ENCODE measurements around the gene CCDC34. TPM values are rescaled to one million over a fixed set of nuclear protein-coding genes. Genes with fewer than 3 reads are reported as not detected.
"Not testable (repeated sequence)": the region's sequence is repeated elsewhere in the genome, so short reads cannot be mapped to it uniquely, and the experiment has no call there.

The CCDC34 gene
- total RNA-seq, 4 donors from 2014 or later: 3.2 to 8.0 (median 4.0) TPM

DNA sequence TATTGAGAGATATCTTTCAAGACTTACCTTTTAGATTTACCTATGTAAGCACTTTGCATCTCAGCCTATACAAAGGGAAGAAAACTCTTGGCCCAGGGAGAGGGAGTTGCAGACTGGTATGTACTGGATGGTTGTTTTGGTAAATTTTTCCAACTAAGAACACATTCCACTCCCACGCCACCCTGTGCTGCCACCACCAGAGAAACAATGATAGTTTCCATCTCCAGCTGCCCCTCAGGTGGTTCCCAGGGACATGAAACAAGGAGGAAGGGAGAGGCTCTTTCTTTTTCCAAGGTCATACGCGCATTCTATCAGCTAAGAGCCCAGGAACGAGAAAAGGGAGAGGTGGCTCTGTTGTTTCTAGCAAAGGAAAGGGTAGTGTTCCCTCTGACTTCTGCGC is 34.4 kb downstream of the CCDC34 start:
- DNase-seq (ENCODE audit: low spot score in 2 of 2): no peak
- H3K4me3 ChIP-seq: no peak overlapping the region
- peak overlapping the region; percentile 42 for H3K27ac ChIP-seq
- H3K27me3 ChIP-seq: no peaks in the 10 kb centered on the region
- WGBS: 73% methylated on average over 5 of the region's 5 CpGs
- no peaks in the 10 kb centered on the region for H3K9me3 ChIP-seq
- H3K36me3 ChIP-seq: no peaks in the 10 kb centered on the region
- no peak for TF ChIP-seq POLR2AphosphoS5 (IDR thresholded peaks at IDR 0.05)
- TF ChIP-seq POLR2A (IDR thresholded peaks at IDR 0.05): no peak
- no peak for TF ChIP-seq EP300 (IDR thresholded peaks at IDR 0.05)
- TF ChIP-seq, protein P1, sequence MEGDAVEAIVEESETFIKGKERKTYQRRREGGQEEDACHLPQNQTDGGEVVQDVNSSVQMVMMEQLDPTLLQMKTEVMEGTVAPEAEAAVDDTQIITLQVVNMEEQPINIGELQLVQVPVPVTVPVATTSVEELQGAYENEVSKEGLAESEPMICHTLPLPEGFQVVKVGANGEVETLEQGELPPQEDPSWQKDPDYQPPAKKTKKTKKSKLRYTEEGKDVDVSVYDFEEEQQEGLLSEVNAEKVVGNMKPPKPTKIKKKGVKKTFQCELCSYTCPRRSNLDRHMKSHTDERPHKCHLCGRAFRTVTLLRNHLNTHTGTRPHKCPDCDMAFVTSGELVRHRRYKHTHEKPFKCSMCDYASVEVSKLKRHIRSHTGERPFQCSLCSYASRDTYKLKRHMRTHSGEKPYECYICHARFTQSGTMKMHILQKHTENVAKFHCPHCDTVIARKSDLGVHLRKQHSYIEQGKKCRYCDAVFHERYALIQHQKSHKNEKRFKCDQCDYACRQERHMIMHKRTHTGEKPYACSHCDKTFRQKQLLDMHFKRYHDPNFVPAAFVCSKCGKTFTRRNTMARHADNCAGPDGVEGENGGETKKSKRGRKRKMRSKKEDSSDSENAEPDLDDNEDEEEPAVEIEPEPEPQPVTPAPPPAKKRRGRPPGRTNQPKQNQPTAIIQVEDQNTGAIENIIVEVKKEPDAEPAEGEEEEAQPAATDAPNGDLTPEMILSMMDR (IDR thresholded peaks at IDR 0.05): no peak
- H3K4me1 ChIP-seq: no peaks in the 10 kb centered on the region

DNA sequence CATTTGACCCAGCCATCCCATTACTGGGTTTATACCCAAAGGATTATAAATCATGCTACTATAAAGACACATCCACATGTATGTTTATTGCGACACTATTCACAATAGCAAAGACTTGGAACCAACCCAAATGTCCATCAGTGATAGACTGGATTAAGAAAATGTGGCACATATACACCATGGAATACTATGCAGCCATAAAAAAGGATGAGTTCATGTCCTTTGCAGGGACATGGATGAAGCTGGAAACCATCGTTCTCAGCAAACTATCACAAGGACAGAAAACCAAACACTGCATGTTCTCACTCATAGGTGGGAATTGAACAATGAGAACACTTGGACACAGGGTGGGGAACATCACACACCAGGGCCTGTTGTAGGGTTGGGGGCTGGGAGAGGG is 36.0 kb downstream of the CCDC34 start:
- not testable (repeated sequence) for H3K27me3 ChIP-seq; H3K36me3 ChIP-seq; H3K9me3 ChIP-seq; DNase-seq (ENCODE audit: low spot score in 2 of 2); H3K4me3 ChIP-seq; H3K4me1 ChIP-seq; H3K27ac ChIP-seq
- 98% methylated on average over 2 of the region's 2 CpGs for WGBS

DNA sequence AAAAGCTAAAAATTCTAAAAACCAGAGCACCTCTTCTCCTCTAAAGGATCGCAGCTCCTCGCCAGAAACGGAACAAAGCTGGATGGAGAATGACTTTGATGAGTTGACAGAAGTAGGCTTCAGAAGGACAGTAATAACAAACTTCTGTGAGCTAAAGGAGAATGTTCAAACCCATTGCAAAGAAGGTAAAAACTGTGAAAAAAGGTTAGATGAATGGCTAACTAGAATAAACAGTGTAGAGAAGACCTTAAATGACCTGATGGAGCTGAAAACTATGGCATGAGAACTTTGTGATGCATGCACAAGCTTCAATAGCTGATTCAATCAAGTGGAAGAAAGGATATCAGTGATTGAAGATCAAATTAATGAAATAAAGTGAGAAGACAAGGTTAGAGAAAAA is 40.8 kb downstream of the CCDC34 start:
- 95% methylated on average over 3 of the region's 3 CpGs for WGBS
- H3K4me1 ChIP-seq; H3K27me3 ChIP-seq; H3K4me3 ChIP-seq; H3K36me3 ChIP-seq; DNase-seq (ENCODE audit: low spot score in 2 of 2); H3K27ac ChIP-seq; H3K9me3 ChIP-seq: not testable (repeated sequence)

DNA sequence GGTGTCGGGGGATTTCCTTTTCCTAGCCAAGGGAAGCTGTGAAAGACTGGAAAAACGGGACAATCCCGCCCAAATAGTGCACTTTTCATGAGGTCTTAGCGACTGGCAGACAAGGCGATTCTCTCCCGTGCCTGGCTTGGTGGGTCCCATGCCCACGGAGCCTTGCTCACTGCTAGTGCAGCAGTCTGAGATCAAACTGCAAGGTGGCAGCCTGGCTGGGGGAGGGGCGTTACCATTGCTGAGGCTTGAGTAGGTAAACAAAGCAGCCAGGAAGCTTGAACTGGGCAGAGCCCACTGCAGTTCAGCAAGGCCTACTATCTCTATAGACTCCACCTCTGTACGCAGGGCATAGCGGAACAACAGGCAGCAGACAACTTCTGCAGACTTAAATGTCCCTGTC is 41.7 kb downstream of the CCDC34 start:
- not testable (repeated sequence) for H3K27ac ChIP-seq; H3K4me3 ChIP-seq; H3K9me3 ChIP-seq; H3K4me1 ChIP-seq; DNase-seq (ENCODE audit: low spot score in 2 of 2); H3K27me3 ChIP-seq; H3K36me3 ChIP-seq
- WGBS: 87% methylated on average over 10 of the region's 10 CpGs

DNA sequence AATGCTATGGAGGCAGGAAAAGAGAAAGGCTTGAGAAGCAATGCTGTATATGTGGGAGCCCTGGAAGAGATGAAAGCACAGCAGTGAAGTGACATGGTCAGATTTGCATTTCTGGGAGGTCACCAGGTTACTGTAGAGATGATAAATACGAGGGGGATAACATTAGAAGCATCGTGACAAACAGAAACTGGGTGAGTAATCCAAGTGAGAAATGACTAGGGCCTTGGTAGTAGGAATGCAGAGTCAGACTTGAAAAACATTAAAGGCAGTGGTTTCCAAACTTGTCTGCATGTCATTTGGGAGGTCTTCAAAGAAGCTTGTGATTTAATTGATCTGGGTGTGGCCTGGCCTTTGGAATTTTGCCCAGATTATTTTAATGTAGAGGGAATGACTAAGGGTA is 43.9 kb downstream of the CCDC34 start:
- 24% methylated on average over 2 of the region's 2 CpGs for WGBS

DNA sequence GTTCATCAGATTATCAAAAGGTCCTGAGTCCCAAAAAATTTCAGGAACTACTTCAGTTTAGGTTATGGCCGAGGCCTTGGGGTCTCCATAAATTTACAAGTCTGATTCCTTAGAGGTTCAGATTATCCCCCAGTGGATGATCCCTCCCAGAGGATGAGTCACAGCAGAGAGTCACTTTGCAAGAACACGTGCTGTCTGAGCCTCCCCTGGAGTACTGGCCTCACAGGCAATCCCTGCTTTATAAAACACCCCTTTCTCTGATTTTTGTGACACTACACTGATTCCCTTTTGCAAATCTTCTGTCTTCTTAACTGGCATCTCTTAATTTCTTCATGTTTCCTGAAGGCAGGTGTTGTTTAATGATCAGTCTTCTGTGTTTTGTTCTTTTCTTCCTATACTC is 45.3 kb downstream of the CCDC34 start:
- Histone ChIP-seq H3K27me3 (no peaks in the 10 kb centered on the region), H3K36me3 (no peaks in the 10 kb centered on the region), H3K27ac (no peak overlapping the region), H3K4me1 (no peaks in the 10 kb centered on the region), H3K4me3 (no peak overlapping the region), H3K9me3 (no peaks in the 10 kb centered on the region)
- 82% methylated on average over 2 of the region's 2 CpGs for WGBS
- no peak for DNase-seq (ENCODE audit: low spot score in 2 of 2)
- TF ChIP-seq, protein P1 (IDR thresholded peaks at IDR 0.05): no peak
- TF ChIP-seq EP300 (IDR thresholded peaks at IDR 0.05) (no peak), POLR2AphosphoS5 (IDR thresholded peaks at IDR 0.05) (no peak), POLR2A (IDR thresholded peaks at IDR 0.05) (no peak)

More for the DNA sequence above, 43.9 kb downstream of the CCDC34 start:
- H3K27ac ChIP-seq: no peak overlapping the region
- no peaks in the 10 kb centered on the region for H3K9me3 ChIP-seq
- H3K4me3 ChIP-seq: no peak overlapping the region
- H3K27me3 ChIP-seq: no peaks in the 10 kb centered on the region
- DNase-seq (ENCODE audit: low spot score in 2 of 2): no peak
- H3K4me1 ChIP-seq: no peaks in the 10 kb centered on the region
- TF ChIP-seq, protein P1 (IDR thresholded peaks at IDR 0.05): no peak
- no peak for TF ChIP-seq EP300 (IDR thresholded peaks at IDR 0.05)
- no peak for TF ChIP-seq POLR2A (IDR thresholded peaks at IDR 0.05)
- TF ChIP-seq POLR2AphosphoS5 (IDR thresholded peaks at IDR 0.05): no peak
- no peaks in the 10 kb centered on the region for H3K36me3 ChIP-seq

DNA sequence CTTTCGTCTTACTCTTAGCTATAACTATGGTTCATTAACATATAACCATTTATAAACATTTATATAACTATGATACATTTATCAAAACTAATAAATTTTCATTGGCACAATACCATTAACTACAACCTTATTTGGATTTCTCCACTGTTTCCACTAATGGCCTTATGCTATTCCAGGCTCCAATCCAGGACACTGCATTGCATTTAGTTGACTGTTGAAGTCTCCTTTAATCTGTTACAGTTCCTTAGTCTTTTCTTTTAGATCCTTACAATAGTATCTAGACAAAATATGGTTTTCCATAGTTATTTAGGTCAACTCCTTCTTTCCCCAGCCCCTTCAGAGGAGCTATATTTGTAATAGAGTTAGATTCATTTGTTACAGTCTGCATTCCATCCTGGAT is 47.2 kb downstream of the CCDC34 start:
- no peak overlapping the region for H3K27ac ChIP-seq
- H3K4me3 ChIP-seq: no peak overlapping the region
- no peaks in the 10 kb centered on the region for H3K36me3 ChIP-seq
- H3K4me1 ChIP-seq: no peaks in the 10 kb centered on the region
- WGBS: 93% methylated on average over 1 of the region's 1 CpG
- no peaks in the 10 kb centered on the region for H3K27me3 ChIP-seq
- H3K9me3 ChIP-seq: no peaks in the 10 kb centered on the region
- no peak for DNase-seq (ENCODE audit: low spot score in 2 of 2)
- TF ChIP-seq POLR2AphosphoS5 (IDR thresholded peaks at IDR 0.05) (no peak), POLR2A (IDR thresholded peaks at IDR 0.05) (no peak), EP300 (IDR thresholded peaks at IDR 0.05) (no peak)
- TF ChIP-seq, protein P1 (IDR thresholded peaks at IDR 0.05): no peak

Data from suprapubic skin (tissue), 4 donors.